Activated CD4-positive, alpha-beta T cell treated with anti-CD3 and anti-CD28 coated beads, Interleukin-2, amount 50 U/mL, for 1 hour (primary cell): ENCODE measurements around the gene CAMK2B.

Experiments used
- DNase-seq: peaks from one replicate; pipeline ENCODE4 v3.0.0-alpha.2; 2020

Gene CAMK2B

DNA sequence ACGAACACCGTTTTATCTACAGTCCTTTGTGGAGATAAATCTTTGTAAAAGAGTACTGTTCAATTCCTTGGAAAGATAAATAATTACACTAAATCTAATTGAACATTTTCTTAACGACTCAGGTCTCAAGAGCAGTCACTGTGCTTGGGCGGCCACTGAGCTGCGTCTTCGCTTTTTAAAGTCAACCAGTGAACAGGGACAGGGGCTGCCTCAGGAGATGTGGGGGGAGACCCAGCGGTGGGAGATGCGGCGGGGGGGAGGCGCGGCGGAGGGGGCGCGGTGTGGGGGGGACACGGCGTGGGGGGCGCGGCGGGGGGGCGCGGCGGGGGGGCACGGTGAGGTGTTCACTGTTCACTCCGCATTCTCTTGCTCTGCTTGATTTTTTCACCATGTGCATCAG is 39.8 kb downstream of the CAMK2B start:
- DNase-seq = no peak

DNA sequence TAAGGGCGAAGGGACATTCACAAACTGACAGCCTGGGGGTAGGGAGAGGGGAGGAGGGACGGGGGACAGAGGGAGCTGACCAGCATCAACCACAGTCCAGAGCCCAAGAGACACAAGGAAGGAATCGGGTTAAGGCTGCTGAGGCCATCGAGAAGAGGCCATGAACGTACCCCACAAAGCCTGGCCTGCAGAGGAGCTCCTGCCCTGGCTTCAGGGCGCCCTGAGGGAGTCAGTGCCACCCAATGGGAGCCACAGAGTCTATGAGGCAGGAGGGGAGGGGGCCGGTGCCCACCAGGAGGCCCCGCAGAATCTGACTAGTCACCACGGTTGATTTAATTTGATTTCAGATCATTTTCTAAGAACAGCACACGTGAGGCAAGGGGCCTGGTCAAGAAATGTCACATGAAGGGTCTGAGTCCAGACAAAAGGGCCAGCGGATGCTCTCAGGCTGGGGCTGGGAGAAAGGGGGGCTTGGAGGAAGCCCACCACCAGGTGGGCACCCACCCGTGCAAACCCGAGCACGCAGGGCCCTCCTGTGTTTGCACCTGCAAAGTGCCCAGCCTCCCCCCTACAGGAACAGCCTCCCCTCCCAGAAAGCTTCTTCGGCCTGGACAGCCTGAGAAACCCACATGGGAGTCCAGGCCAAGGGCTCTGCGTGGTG is 40.4 kb downstream of the CAMK2B start:
- DNase-seq = no peak

DNA sequence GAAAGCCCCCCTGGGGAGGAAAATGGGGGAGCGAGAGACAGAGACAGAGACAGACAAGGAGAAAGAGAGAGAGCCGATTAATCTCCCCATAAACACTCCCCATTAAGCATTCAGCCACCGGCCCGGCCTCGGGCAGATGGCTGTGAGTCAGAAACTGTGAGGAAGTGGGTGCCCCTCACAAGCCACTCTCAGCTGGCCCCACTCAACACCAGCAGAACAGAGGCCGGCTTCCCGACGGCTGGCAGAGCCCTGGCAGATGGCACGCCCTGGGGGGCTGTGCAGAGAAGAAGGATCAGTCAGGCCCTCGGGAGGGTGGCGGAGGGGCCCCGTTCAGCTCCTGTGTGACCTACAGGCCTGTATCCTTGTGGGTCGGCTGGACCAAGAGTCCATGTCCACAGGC is 41.2 kb downstream of the CAMK2B start:
- no peak for DNase-seq

DNA sequence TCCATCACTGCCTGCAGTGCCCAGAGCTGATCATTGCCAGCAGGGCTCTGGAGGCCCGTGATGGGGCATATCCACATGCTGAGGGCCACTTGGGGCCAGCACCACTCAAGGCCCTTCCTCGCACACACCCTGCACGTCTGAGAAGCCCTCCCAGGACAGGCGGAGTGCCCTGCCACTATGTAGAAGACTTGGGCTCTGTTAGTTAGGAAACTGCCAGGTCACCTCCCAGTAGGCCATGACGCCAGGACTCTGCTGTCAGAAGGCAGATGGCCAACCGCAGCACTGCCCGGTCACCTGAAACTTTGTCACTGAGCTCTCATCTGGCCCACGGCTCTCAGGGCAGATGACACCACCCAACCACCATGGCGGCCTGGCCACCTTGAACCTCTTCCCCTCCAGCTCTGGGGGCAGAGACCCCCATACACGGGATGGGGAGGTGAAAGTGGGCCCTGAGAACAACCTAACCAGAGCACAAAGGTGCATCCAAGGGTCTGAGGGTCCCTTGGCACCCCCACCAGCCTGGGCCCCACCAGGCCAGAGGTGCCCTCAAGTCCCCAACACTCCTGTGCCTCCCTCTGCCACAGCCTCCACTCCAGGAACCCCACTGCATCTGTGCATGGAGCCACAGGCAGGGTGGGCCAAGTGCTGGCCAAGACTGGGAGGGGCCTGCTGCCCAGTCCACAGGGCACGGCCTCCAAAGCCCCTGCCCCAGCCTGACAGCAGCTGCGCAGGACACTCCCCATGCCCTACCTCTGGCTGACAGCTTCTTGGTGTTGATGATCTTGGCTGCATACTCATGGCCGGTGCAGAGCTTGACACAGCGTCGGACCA is 41.8 kb downstream of the CAMK2B start:
- no peak for DNase-seq

DNA sequence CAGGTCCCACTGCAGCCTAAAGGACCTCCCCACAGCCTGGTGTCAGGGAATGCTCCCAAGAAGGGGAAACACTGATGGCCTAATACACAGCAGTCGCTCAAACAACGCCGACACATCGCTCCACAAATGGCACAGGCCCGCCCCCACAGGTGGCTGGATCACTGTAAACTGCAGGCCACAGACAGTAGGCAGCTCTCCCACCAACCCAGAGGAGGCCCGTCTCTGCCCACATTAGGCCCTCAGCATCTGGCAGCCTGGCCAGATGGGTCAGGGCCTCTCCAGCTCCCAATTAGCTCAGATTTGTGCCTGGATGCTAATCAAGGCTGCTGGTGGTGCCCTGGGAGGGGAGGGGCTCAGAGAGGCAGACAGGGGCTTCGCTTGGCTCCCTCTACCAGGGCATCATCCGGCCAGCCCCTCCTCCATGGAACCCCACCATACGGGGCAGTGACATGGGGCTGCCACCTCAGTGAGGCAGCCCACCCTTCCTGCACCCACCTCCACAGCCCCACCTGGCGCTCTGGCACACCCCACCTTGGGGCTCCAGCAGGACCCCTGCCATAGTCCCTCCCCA is 42.7 kb downstream of the CAMK2B start:
- no peak for DNase-seq

DNA sequence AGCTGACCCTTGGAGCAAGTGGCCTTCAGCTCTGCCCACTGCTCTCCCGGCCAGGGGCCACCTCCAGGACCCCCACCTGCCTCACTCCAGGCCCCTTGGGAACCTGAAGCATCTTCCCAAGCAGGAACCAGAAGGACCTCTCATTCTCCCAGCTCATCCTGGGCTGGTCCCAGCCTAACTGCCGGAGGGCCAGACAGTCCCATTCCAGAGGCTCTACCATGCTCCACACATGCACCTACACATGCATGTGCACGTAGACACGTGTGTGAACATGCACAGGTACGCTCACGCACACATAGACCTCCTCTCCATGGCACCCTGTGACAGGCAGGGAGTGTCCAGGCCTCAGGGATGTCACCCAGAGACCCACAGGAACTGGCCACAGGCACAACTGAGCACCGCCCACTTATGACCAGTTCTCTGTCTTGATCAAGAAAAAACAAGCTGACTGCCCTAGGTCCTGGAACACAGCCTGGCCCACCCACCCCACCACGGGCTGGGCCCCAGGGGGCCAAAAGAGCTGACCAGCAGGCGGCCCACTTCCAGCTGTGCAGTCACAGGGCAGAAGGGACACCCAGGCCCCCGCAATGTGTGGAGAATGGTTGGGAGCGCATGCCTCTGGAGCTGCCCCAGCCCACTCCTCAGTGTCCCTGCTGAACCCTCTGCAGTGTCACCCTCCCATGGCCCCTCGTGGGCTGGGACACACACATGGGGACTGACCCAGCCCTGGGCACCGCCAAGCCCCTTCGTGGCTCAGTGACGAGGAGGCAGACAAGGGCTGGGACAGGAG is 43.4 kb downstream of the CAMK2B start:
- DNase-seq = no peak

DNA sequence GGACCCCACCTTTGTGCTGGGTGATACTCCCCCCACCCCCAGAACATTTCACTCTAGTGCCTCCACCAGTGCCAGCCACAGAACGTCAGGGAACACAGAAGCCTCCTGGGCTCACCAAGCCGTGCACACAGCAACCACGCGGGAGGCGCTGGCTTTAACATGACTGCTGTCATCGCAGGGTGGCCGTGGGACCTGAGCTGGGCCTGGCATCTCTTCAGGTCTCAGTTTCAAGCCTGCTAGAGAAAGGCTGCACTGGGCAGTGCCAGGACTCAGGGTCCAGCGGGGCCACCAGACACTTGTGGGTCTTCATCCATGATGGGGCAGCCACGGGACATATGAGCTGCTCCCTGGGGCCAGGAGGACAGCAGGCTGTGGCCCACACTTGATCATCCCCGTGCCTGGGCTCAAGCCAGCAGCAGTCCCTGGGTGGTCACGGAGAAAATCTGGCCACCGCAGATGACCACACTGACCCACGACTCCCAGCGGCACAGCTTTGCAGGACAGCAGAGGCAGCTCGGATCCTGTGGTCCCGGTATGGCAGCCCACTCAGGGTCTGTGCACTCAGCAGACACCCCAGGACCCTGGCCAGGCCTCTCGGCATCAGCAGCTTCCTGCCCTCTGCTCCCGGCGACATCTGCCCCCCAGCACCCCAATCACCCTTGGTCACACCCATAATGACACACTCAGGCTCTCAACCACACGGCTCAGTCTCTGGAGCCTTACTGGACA is 44.2 kb downstream of the CAMK2B start:
- no peak for DNase-seq

DNA sequence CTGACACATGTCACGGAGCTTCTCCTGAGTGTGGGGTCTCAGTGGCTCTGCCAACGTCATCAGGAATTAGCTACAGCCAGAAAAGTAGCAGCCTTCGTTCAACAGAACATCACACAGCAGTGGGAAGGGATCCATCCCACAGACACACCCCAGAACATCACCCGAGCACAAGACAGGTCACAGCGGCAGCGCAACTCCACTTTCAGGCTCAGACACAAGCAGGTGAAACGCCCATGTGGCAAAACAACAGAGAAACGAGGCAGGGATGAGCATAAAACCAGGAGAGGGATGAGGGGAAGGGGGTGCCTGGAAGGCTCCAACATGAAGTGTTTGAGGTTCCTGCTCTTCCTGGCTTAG is 44.8 kb downstream of the CAMK2B start:
- no peak for DNase-seq

DNA sequence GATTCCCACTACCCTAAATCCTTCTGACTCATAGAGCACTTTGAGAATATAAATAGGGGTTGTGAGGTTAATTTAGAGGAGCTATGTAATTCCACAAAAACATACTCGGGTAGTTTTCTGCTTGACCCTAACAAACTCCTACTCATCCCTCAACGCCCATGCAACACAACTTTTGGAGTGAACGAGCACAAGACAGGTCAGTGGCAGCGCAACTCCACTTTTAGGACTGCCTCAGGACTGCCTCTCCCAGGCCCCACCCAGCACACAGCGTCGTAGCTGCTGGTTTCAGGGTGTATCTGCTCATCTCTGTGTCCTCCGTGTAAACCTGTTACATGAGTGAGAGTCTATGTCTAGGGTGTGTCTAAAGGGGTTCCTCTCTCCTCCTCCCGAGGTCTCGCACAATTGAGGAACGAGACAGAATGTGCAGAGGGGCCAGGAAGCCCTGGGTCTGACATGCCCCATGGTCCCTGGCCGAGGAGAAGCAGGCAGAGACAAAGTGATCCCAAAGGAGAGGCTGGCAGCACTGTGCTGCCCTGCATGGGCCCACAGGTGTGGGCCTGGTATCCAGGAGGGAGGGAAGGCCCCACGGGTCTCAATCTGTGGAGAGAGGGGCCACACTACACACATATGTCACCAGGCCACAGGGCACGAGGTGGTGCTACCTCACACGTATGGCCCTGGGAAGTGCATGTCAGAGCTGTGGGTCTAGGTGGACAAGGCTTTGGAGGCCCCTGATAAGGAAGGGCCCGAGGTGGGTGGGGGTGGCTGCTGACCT is 45.5 kb downstream of the CAMK2B start:
- no peak for DNase-seq

DNA sequence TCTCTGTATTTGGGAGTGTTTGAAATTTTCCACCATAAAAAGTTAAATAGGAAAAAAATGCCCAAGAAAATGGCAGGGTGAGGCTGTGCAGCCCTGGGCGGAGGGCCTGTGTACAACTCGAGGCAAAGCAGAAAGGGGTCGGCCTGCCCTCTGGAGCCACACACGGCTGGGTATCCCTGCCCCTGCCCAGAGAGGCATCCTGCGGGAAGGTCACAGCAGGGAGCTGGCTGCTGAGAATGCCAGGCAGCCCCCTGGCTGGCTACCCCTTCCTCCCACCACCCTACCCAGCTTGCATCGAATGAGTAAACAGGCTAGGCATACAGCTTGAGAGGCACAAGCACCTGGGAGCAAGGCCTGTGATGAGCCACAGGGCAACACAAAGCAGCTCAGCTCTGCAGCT is 46.1 kb downstream of the CAMK2B start:
- no peak for DNase-seq

DNA sequence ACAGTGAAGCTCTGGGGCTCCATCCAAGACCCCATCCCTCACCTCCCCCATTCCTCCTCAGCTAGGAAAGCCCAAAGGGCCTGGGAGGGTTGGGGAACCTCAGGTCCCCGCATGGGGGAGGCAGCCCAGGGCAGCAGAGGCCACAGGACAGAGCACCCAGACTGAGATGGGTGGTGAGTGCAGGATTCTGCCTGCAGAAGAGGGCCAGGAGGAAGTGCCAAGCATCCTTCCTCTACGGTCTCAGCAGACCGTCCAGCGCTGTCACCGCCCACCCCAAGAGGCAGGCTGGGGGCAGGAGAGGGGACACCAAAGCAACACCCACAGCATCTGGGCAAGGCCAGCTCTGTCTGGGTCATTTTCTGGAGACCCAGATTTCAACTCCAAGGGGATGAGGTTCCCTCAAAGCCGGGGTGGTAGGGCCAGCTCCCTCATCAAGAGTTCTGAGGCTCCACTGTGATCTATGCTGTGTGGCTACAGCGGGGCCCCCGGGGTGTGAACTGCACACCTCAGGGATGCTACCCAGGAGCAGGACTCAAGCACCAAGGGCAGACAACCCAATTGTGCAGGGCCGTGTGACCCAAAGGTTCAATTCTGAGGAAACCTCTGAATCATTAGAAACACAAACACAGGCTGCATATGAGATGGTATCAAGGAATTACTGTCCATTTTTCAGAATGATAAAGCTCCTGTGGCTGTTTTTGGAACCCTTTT is 46.8 kb downstream of the CAMK2B start:
- DNase-seq = no peak

DNA sequence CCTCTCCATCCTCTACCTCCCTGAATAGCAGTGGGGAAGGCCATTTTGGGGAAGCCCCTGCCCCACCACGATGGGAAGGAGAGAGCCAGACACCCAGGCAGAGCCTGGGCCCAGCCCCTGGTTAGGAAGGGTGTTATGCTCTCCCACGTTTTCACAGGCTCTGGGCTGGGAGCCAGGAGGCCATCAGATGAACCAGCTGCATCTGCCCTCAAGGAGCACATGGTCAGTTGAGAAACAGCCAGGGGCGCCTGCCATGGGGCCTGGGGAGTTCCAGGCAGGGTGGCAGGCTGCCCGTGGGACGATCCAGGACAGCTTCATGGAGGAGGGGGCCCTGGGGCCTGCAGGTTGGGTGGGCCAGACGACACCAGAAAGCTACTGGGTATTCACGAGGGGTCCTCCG is 47.5 kb downstream of the CAMK2B start:
- no peak for DNase-seq

DNA sequence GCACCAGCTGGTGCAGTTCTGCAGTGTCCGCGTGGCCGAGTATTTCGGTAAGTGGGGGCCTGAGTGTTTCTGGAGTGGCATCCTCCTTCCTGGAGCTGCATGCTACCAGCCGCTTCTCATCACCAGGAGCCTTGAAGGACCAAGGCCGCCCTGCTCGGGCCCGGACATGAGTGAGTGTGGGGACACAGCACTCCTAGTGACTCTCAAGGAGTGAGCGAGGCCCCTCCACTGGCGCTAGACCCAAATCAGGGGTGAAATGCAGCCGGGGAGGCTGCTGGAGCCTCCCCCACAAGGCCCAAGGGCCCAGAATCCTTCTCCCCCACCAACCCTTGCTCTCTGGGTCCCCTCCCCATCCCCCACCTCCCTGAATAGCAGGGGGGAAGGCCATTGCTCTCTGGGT is 48.0 kb downstream of the CAMK2B start:
- DNase-seq = no peak

DNA sequence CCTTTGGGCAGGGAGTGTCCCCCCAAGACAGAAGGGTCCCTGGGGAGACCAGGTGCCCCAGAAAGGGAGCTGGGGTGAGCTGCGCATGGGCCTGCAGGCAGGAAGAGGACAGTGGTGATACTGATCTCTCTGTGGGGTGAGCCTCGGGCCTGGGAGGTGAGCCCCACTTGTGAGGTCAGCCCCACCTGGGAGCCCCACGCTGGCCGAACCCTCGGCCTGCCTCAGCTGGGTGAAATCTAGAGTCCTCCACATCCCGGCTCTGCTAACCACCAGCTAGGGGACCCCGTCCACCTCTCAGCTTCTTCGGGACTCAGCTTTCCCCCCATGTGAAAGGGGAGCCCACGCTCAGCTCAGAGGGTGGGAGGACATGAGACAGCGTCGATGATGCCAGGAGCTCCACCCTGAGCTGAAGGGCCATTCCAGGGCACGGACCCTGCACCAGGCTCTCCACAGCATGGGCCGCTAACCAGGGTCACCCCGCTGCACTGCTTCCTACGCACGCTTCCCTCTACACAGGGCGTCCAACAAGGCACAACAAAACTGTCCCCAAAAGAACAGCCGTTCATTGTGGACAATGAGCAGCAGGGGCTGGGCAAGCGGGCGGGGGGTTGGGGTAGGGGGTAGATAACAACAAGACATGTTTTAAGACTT is 48.7 kb downstream of the CAMK2B start:
- no peak for DNase-seq

DNA sequence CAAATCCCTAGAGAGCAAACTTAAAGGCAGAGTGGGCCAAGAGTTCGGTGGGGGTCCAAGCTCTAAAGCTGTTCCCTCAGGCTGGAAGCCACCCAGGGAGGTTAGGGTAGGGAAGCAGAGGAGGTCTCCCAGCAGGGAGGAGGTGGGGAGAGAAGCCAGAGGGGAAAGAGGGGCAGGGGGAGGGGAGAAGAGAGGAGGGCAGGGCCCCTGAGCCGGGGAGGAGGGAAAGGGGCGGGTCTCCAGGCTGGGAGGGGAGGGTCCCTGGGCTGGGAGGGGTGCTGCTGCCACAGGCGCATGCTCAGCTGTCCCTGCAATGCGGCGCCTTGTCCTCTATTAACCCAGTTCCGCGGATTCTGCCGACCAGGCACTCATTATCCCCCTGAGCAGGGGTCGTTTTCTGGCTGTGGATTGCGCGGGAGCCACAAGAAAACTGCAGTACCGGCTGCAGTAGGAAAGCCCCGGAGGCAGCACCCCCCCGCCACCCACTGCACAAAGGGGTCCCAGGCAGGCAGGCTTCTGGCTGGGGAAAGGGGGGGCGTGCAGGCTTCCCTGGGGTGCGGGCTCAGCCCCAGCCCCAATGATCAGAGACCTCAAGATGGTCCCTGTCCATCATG is 49.3 kb downstream of the CAMK2B start:
- no peak for DNase-seq

DNA sequence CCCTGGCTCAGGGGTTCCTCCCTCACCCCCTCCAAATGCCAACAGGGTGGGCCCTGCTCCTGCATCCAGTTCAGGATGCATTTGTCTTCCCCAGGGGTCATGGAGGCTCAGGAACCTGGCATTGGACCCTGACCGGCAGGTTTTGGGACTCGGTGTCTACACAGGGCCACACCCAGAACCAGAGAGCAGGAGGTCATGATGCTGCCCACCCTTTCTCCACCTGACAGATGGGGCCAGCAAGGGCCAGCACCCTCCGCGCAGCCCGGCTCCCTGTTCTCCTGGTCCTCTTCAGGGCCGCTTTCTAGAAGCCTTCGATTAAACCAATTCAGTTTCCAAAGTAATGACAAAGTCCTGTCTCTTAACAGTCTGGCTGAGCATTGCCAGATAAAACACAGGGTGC is 50.2 kb downstream of the CAMK2B start:
- no peak for DNase-seq

DNA sequence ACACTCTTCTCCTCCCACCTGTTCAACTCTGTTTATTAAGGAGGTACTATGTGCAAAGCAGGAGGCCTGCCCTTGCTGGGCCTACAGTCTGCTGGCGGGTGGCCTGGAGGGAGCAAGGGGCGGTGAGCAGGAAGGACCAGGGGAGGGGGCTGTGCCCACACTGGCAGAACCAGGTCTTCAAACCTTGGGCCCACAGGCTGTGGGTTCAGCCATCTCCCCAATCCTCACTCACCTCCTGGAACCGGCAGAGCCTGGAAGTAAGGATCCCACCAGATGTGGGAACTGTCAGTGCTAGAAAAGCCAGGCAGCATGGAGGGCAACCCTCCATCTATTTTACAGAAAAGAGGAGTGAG is 50.8 kb downstream of the CAMK2B start:
- no peak for DNase-seq

DNA sequence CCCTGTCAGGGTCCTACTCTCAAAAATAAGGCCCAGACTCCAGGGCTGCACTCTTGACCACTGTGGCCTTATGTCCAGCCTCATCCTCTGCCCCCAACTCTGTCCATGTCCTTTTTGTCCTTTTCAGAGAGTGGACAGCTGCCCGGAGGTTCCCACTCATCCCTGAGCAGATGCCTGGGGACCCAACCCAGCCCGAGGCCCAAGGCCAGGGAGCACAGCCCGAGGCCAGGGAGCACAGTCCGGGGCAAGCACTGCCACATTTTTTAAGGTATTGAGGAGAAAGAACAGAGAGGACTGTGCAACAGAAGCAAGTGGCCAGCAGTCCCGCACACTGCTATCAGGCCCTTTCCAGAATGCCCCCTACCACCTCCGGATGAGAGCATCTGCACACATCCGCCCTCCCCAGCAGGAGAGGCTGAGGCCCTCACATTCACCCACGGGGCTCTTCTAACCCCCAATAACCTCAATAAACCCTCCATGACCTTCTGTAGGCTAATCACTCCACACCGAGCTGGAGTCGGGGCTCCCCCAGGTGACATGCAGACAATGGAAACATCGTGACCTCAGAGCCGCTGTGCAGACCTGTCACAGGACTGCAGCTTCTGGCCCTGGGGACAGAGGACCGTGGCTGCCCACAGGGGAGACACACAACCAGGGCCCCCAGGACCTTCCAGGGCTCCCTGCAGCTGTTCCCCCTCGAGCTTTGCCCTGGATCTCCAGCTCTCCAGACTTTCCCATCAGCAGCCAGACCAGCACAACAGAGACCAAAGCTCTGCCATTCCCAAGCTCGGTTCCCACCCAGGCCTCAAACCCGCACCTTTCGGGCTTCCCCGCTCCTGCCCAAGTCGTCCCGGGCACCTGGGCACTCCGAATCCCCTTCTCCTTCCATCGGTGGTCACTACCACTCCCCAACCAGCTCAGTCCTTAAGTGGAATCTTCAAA is 51.4 kb downstream of the CAMK2B start:
- no peak for DNase-seq

DNA sequence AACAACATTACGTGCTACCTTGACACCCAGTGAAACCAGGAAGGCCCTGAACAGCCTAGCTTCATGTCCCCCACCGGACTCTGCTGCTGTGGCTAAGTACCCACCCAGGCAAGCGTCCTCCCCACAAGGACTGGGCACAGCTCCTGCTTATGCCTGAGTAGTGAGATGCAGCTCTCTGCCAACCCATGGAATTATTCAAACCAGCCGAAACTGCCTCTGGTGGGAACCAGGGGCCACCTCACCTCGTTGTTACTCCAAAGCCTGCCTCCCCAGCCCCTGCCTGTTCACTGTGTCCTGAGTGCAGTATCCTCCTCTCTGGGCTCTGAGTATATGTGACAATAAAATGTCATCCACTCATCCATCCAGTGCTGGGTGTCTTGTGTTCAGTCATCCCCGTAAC is 52.4 kb downstream of the CAMK2B start:
- DNase-seq = no peak
